Adrenal gland (tissue), 12 donors: ENCODE data around the gene CMIP. TPM values are rescaled to one million over a fixed set of nuclear protein-coding genes. Genes with fewer than 3 reads are reported as not detected.

ENCODE experiments used
- DNase-seq, 7 donors: peaks; one replicate each; pipeline ENCODE4 v3.0.0-alpha.2; 2019 to 2020
- H3K27ac ChIP-seq, 5 donors: fragments of 200-600 bp; sonication (generic) in 4 of 5; 1 replicate in 3 of 5; 2 replicates in 2 of 5; pipeline versions ENCODE4 v1.5.1 to v1.8.0; 2016 to 2020; ENCODE audit warnings: mild to moderate bottlenecking in 1 of 5
- H3K27me3 ChIP-seq: fragments of 200-600 bp; 2 replicates; pipeline ENCODE4 v1.8.0; 2021
- H3K36me3 ChIP-seq, 2 donors: fragments of 200-600 bp; replicated peaks in 1 of 2; 1 replicate in 1 of 2; 2 replicates in 1 of 2; pipeline versions ENCODE4 v1.5.1 to v1.8.0; 2018 to 2022
- H3K4me1 ChIP-seq, 2 donors: fragments of 200-600 bp; replicated peaks in 1 of 2; 1 replicate in 1 of 2; 2 replicates in 1 of 2; pipeline versions ENCODE4 v1.5.1 to v1.8.0; 2018 to 2021
- H3K4me3 ChIP-seq, 4 donors: fragments of 200-600 bp; sonication (generic) in 3 of 4; one replicate each; pipeline ENCODE4 v1.5.1; 2016 to 2018
- H3K9me3 ChIP-seq, 3 donors: fragments of 200-600 bp; sonication (generic) in 1 of 3; replicated peaks in 1 of 3; 1 replicate in 2 of 3; 2 replicates in 1 of 3; pipeline versions ENCODE4 v1.5.1 to v1.8.0; 2016 to 2021
- CTCF ChIP-seq, 6 experiments: fragments of 450-650 bp in 4 of 6; fragments of 200-600 bp in 2 of 6; sonication (generic) in 1 of 6; IDR thresholded peaks; 1 replicate in 5 of 6; 2 replicates in 1 of 6; pipeline versions ENCODE4 v1.5.1 to v1.8.0; 2016 to 2021; ENCODE audit warnings: antibody characterized with exemption in 6 of 6, mild to moderate bottlenecking in 2 of 6, moderate library complexity in 1 of 6
- POLR2A ChIP-seq, 2 donors: fragments of 450-650 bp; IDR thresholded peaks; one replicate each; pipeline ENCODE4 v1.6.1; 2017; ENCODE audit warnings: antibody characterized with exemption in 2 of 2, mild to moderate bottlenecking in 2 of 2, moderate library complexity in 1 of 2
- WGBS, 4 donors: extraction: QIAGEN DNeasy Blood & Tissue Kit in 2 of 4; methylation state at CpG; one replicate each; pipeline versions ENCODE4 v1.1.5 to v1.1.7; 2013 to 2017; 5-methylcytosine and 5-hydroxymethylcytosine counted together
- intact Hi-C, 2 donors: fragments of 100-400 bp; cut with DNase I; formaldehyde crosslinking; loops; one replicate each; pipeline versions ENCODE4 v1.14.1 to v1.15.0; 2022 to 2023
- polyA plus RNA-seq, 3 donors: library from polyadenylated mRNA; stranded (reverse); fragments of 200-250 nt in 2 of 3; fragments of 350-450 nt in 1 of 3; fragmentation: Illumina TruSeq in 1 of 3; extraction: RNeasy Lipid Tissue Mini Kit (QIAGEN cat#74804) in 1 of 3; gene quantifications; one replicate each; pipeline ENCODE4 v1.2.3, GENCODE V29; 2013 to 2014
- total RNA-seq, 9 donors: library from RNA; depleted of rRNA in 4 of 9; stranded (reverse); fragments of >200 nt in 4 of 9; fragments of 120-200 nt in 1 of 9; fragmentation: NEBNext Ultra II Directional in 1 of 9; extraction: Animal tissue kit (Norgen Biotek cat#: 25700) in 1 of 9; gene quantifications; one replicate each; pipeline versions ENCODE4 v1.1.0 to v1.2.4, GENCODE V29; 2013 to 2023
- donor health status: healthy with polysubstance abuse.
- donor health status: Bipolar disorder and iron deficiency.
- donor health status: DM: yes; HTN: yes; CAD: no.
- donor health status: DM: no; HTN: no; CAD: no.
- donor health status: DM: no; HTN: no; CAD: no.
- donor health status: DM: yes; HTN: yes; CAD: no.

CMIP gene
- total and polyA plus RNA-seq, 12 donors = 8.1 to 87.9 (median 42.5) TPM

- DNase-seq = peak in 2 of 7 donors; percentile 36 to 46
- intact Hi-C loops = no loop called here
- 66 to 76% (median 71%) methylated on average over 9 to 13 of the region's 13 CpGs for WGBS, 4 donors
- Histone ChIP-seq H3K4me3 (no peak overlapping the region), H3K36me3 (no peaks in the 10 kb centered on the region), H3K27me3 (no peaks in the 10 kb centered on the region), H3K27ac (peak overlapping the region in 2 of 5 donors; percentile 18 to 70), H3K9me3 (no peaks in the 10 kb centered on the region), H3K4me1 (peaks cover 0 to 23% of the 10 kb centered on the region in 2 donors)
- TF ChIP-seq POLR2A (IDR thresholded peaks at IDR 0.05) (no peak), CTCF (IDR thresholded peaks at IDR 0.05) (no peak)
Observed at GRCh38 chr16:81505011-81505661, 60.5 kb downstream of the CMIP start.

- H3K27ac ChIP-seq = no peak overlapping the region
- no peaks in the 10 kb centered on the region for H3K36me3 ChIP-seq
- no peak for DNase-seq
- 90 to 96% (median 93%) methylated on average over 6 of the region's 6 CpGs for WGBS, 4 donors
- H3K9me3 ChIP-seq = no peaks in the 10 kb centered on the region
- peaks cover 0 to 29% of the 10 kb centered on the region in 2 donors for H3K4me1 ChIP-seq
- no peak overlapping the region for H3K4me3 ChIP-seq
- intact Hi-C loops = no loop called here
- no peak for TF ChIP-seq CTCF (IDR thresholded peaks at IDR 0.05)
- no peak for TF ChIP-seq POLR2A (IDR thresholded peaks at IDR 0.05)
- no peaks in the 10 kb centered on the region for H3K27me3 ChIP-seq
Observed at GRCh38 chr16:81509404-81509803, 64.8 kb downstream of the CMIP start.

- intact Hi-C loops = no loop called here
- TF ChIP-seq CTCF (IDR thresholded peaks at IDR 0.05) (no peak), POLR2A (IDR thresholded peaks at IDR 0.05) (no peak)
- H3K4me1 ChIP-seq = peaks cover 0 to 29% of the 10 kb centered on the region in 2 donors
- peak in 1 of 7 donors; percentile 8 for DNase-seq
- no peak overlapping the region for H3K4me3 ChIP-seq
- no peaks in the 10 kb centered on the region for H3K9me3 ChIP-seq
- no peak overlapping the region for H3K27ac ChIP-seq
- H3K36me3 ChIP-seq = no peaks in the 10 kb centered on the region
- no peaks in the 10 kb centered on the region for H3K27me3 ChIP-seq
- 79 to 92% (median 85%) methylated on average over 10 of the region's 10 CpGs for WGBS, 4 donors
Observed at GRCh38 chr16:81510016-81510415, 65.4 kb downstream of the CMIP start.

GRCh38 chr16:81511371-81511770 lies 66.8 kb downstream of the CMIP start:
- H3K4me1 ChIP-seq = peaks cover 0 to 29% of the 10 kb centered on the region in 2 donors
- H3K9me3 ChIP-seq = no peaks in the 10 kb centered on the region
- intact Hi-C loops = no loop called here
- DNase-seq = no peak
- H3K36me3 ChIP-seq = no peaks in the 10 kb centered on the region
- no peaks in the 10 kb centered on the region for H3K27me3 ChIP-seq
- WGBS, 4 donors = 91 to 98% (median 97%) methylated on average over 5 of the region's 5 CpGs
- TF ChIP-seq CTCF (IDR thresholded peaks at IDR 0.05) (no peak), POLR2A (IDR thresholded peaks at IDR 0.05) (no peak)
- no peak overlapping the region for H3K4me3 ChIP-seq
- no peak overlapping the region for H3K27ac ChIP-seq
